Uterus (tissue), 4 donors: ENCODE results near the gene SNRK. TPM values are rescaled to one million over a fixed set of nuclear protein-coding genes. Genes with fewer than 3 reads are reported as not detected.

ENCODE experiments used
- DNase-seq, 2 donors: peaks; one replicate each; pipeline ENCODE4 v3.0.0-alpha.2; 2019 to 2020
- H3K27ac ChIP-seq, 2 donors: fragments of 200-600 bp; sonication (generic); 1 replicate in 1 of 2; 2 replicates in 1 of 2; pipeline ENCODE4 v1.5.1; 2016 to 2018
- H3K27me3 ChIP-seq, 2 donors: fragments of 200-600 bp; sonication (generic); one replicate each; pipeline ENCODE4 v1.5.1; 2018 to 2019; ENCODE audit warnings: control low read depth in 1 of 2
- H3K36me3 ChIP-seq, 2 donors: fragments of 200-600 bp; sonication (generic); one replicate each; pipeline ENCODE4 v1.5.1; 2019; ENCODE audit warnings: control low read depth in 1 of 2
- H3K4me1 ChIP-seq, 2 donors: fragments of 200-600 bp; sonication (generic); one replicate each; pipeline ENCODE4 v1.5.1; 2018 to 2019; ENCODE audit warnings: control low read depth in 1 of 2
- H3K4me3 ChIP-seq, 2 donors: fragments of 200-600 bp; sonication (generic); 1 replicate in 1 of 2; 2 replicates in 1 of 2; pipeline ENCODE4 v1.5.1; 2018 to 2019; ENCODE audit warnings: mild to moderate bottlenecking in 1 of 2
- H3K9me3 ChIP-seq, 2 donors: fragments of 200-600 bp; sonication (generic); one replicate each; pipeline ENCODE4 v1.5.1; 2019; ENCODE audit warnings: control low read depth in 1 of 2
- CTCF ChIP-seq, 4 experiments: fragments of 200-600 bp in 2 of 4; fragments of 450-650 bp in 2 of 4; sonication (generic) in 2 of 4; IDR thresholded peaks; one replicate each; pipeline ENCODE4 v1.5.1; 2016 to 2019; ENCODE audit warnings: antibody characterized with exemption in 4 of 4, mild to moderate bottlenecking in 2 of 4, moderate library complexity in 1 of 4
- POLR2A ChIP-seq, 2 donors: fragments of 450-650 bp; IDR thresholded peaks; one replicate each; pipeline ENCODE4 v1.6.1; 2016; ENCODE audit warnings: antibody characterized with exemption in 2 of 2, mild to moderate bottlenecking in 1 of 2, moderate library complexity in 1 of 2
- intact Hi-C: fragments of 100-400 bp; cut with DNase I; formaldehyde crosslinking; loops from one replicate; pipeline ENCODE4 v1.15.1; 2023; ENCODE audit warnings: low total_unique reads
- total RNA-seq, 4 donors: library from RNA; depleted of rRNA in 3 of 4; stranded (reverse); fragments of >200 nt in 3 of 4; gene quantifications; one replicate each; pipeline versions ENCODE4 v1.1.0 to v1.2.4, GENCODE V29; 2014 to 2023
- donor health status: DM: yes; HTN: yes; CAD: no.

Gene SNRK
- total RNA-seq, 4 donors from 2014 or later = 57.1 to 109 (median 98.3) TPM

GRCh38 chr3:43249405-43249804 is 36.9 kb upstream of the SNRK start:
- H3K4me3 ChIP-seq = no peak overlapping the region
- no peak for DNase-seq
- H3K27ac ChIP-seq = no peak overlapping the region
- H3K4me1 ChIP-seq = no peaks in the 10 kb centered on the region
- H3K9me3 ChIP-seq = no peaks in the 10 kb centered on the region
- no peak for TF ChIP-seq POLR2A (IDR thresholded peaks at IDR 0.05)
- no peak for TF ChIP-seq CTCF (IDR thresholded peaks at IDR 0.05)
- H3K27me3 ChIP-seq = no peaks in the 10 kb centered on the region
- intact Hi-C loops = no loop called here
- no peaks in the 10 kb centered on the region for H3K36me3 ChIP-seq

GRCh38 chr3:43253294-43253693 is 33.0 kb upstream of the SNRK start:
- no peaks in the 10 kb centered on the region for H3K27me3 ChIP-seq
- no peak for TF ChIP-seq CTCF (IDR thresholded peaks at IDR 0.05)
- TF ChIP-seq POLR2A (IDR thresholded peaks at IDR 0.05) = no peak
- no peaks in the 10 kb centered on the region for H3K4me1 ChIP-seq
- H3K9me3 ChIP-seq = no peaks in the 10 kb centered on the region
- H3K4me3 ChIP-seq = no peak overlapping the region
- intact Hi-C loops = no loop called here
- no peaks in the 10 kb centered on the region for H3K36me3 ChIP-seq
- DNase-seq = no peak
- no peak overlapping the region for H3K27ac ChIP-seq

GRCh38 chr3:43254125-43254524 is 32.2 kb upstream of the SNRK start:
- no peak for DNase-seq
- Histone ChIP-seq H3K36me3 (no peaks in the 10 kb centered on the region), H3K4me1 (no peaks in the 10 kb centered on the region), H3K27ac (no peak overlapping the region), H3K4me3 (no peak overlapping the region), H3K9me3 (no peaks in the 10 kb centered on the region), H3K27me3 (no peaks in the 10 kb centered on the region)
- intact Hi-C loops = no loop called here
- TF ChIP-seq POLR2A (IDR thresholded peaks at IDR 0.05) (no peak), CTCF (IDR thresholded peaks at IDR 0.05) (no peak)

- intact Hi-C loops = no loop called here
- Histone ChIP-seq H3K4me3 (no peak overlapping the region), H3K4me1 (no peaks in the 10 kb centered on the region), H3K9me3 (no peaks in the 10 kb centered on the region), H3K27ac (no peak overlapping the region), H3K27me3 (no peaks in the 10 kb centered on the region), H3K36me3 (no peaks in the 10 kb centered on the region)
- TF ChIP-seq POLR2A (IDR thresholded peaks at IDR 0.05) = no peak
- TF ChIP-seq CTCF (IDR thresholded peaks at IDR 0.05) = no peak
- DNase-seq = no peak
These were observed 30.7 kb upstream of the SNRK start for GRCh38 chr3:43255662-43256061.

- H3K4me3 ChIP-seq = no peak overlapping the region
- H3K27me3 ChIP-seq = no peaks in the 10 kb centered on the region
- H3K27ac ChIP-seq = no peak overlapping the region
- DNase-seq = no peak
- H3K9me3 ChIP-seq = no peaks in the 10 kb centered on the region
- H3K36me3 ChIP-seq = no peaks in the 10 kb centered on the region
- intact Hi-C loops = no loop called here
- TF ChIP-seq POLR2A (IDR thresholded peaks at IDR 0.05) (no peak), CTCF (IDR thresholded peaks at IDR 0.05) (no peak)
- H3K4me1 ChIP-seq = no peaks in the 10 kb centered on the region
These were observed 29.5 kb upstream of the SNRK start for GRCh38 chr3:43256714-43257461.
